HepG2 (cell line): ENCODE data around the gene FCAMR. TPM values are rescaled to one million over a fixed set of nuclear protein-coding genes. Genes with fewer than 3 reads are reported as not detected.

Experiments used
- ATAC-seq: fragments of 200-7000 bp; cut with Tn5 transposase; 3 replicates; pipeline ENCODE4 v1.9.1; 2020; ENCODE audit warnings: mild to moderate bottlenecking, moderate library complexity
- BruUV-seq: library from RNA; stranded (reverse); fragments of 400-500 nt; replicated peaks from 2 replicates; lab custom pipeline; 2021; lab: Mats Ljungman, UMichigan
- CTCF ChIA-PET: fragments of 300-600 bp; formaldehyde crosslinking; extraction: SDS; loops from one replicate; lab custom pipeline; 2021; ENCODE audit warnings: low total read pairs, inconsistent platforms, low intra/inter-chr PET ratio; lab: Yijun Ruan, JAX
- POLR2A ChIA-PET: fragments of 350-600 bp; sonication (Branson Sonifier 250); formaldehyde crosslinking; loops from one replicate; lab custom pipeline; 2020; ENCODE audit warnings: antibody characterized with exemption, inconsistent platforms; lab: Yijun Ruan, JAX
- DNase-seq: peaks from one replicate; pipeline ENCODE4 v3.0.0-alpha.2; 2015; ENCODE audit warnings: low spot score
- FAIRE-seq: peaks from 3 replicates; lab custom pipeline; 2011; peaks lifted over from hg19 to GRCh38; lab: Jason Lieb, UNC
- H2AFZ ChIP-seq: one replicate; pipeline ENCODE4 v1.6.1; 2011; ENCODE audit warnings: low read length, inconsistent platforms
- H3K27ac ChIP-seq: fragments of 300-600 bp; 3 replicates; pipeline ENCODE4 v1.8.0; 2011; ENCODE audit warnings: mixed run types, mild to moderate bottlenecking, mixed read lengths, low read length, inconsistent platforms; ENCODE audit not compliant: insufficient read depth; ENCODE audit errors: extremely low read length
- H3K27me3 ChIP-seq, 2 experiments: fragments of 200-600 bp in 1 of 2; 2 replicates in 1 of 2; 3 replicates in 1 of 2; pipeline versions ENCODE4 v1.6.0 to v1.8.0; 2011; ENCODE audit warnings: low read length in 2 of 2, mild to moderate bottlenecking in 2 of 2, moderate library complexity in 2 of 2, inconsistent platforms in 1 of 2; ENCODE audit not compliant: insufficient read depth in 2 of 2, control insufficient read depth in 1 of 2
- H3K36me3 ChIP-seq, 2 experiments: fragments of 200-600 bp in 1 of 2; replicated peaks in 1 of 2; 2 replicates in 1 of 2; 3 replicates in 1 of 2; pipeline versions ENCODE4 v1.5.1 to v1.8.0; 2011; ENCODE audit warnings: low read length in 2 of 2, inconsistent platforms in 1 of 2; ENCODE audit not compliant: insufficient read depth in 2 of 2, control insufficient read depth in 1 of 2
- H3K4me1 ChIP-seq: 2 replicates; pipeline ENCODE4 v1.5.1; 2012; ENCODE audit warnings: low read length, inconsistent platforms; ENCODE audit not compliant: insufficient read depth
- H3K4me2 ChIP-seq: 2 replicates; pipeline ENCODE4 v1.6.0; 2011; ENCODE audit warnings: low read depth, low read length, inconsistent platforms
- H3K4me3 ChIP-seq, 3 experiments: fragments of 200-600 bp in 1 of 3; sonication (generic), shearing (Covaris generic) in 1 of 3; replicated peaks in 1 of 3; 2 replicates each; pipeline ENCODE4 v1.5.1; 2011 to 2016; ENCODE audit warnings: low read length in 3 of 3, inconsistent platforms in 2 of 3, low read depth in 2 of 3, mild to moderate bottlenecking in 2 of 3, control low read depth in 1 of 3, mixed read lengths in 1 of 3; ENCODE audit not compliant: insufficient read depth in 1 of 3
- H3K79me2 ChIP-seq: one replicate; pipeline ENCODE4 v1.6.1; 2011; ENCODE audit warnings: low read length, inconsistent platforms; ENCODE audit not compliant: insufficient read depth
- H3K9ac ChIP-seq: 2 replicates; pipeline ENCODE4 v1.6.0; 2011; ENCODE audit warnings: mild to moderate bottlenecking, low read depth, low read length, inconsistent platforms; ENCODE audit not compliant: insufficient read depth
- H3K9me3 ChIP-seq: 2 replicates; pipeline ENCODE4 v1.5.1; 2012; ENCODE audit warnings: mild to moderate bottlenecking, low read length
- H4K20me1 ChIP-seq: 2 replicates; pipeline ENCODE4 v1.6.0; 2011; ENCODE audit warnings: inconsistent platforms, mild to moderate bottlenecking, low read length, moderate library complexity; ENCODE audit not compliant: insufficient read depth
- AHDC1 ChIP-seq: sonication (generic); formaldehyde crosslinking; IDR thresholded peaks from 2 replicates; pipeline ENCODE4 v1.5.1; 2020; ENCODE audit warnings: mild to moderate bottlenecking, missing genetic modification reagents, borderline replicate concordance
- CEBPB ChIP-seq: IDR thresholded peaks from 2 replicates; pipeline ENCODE4 v1.6.1; 2011; ENCODE audit warnings: low read depth, low read length, improper control_type of control experiment, borderline replicate concordance
- MAFF ChIP-seq: IDR thresholded peaks from 2 replicates; pipeline ENCODE4 v1.6.1; 2011; ENCODE audit warnings: low read depth, low read length, improper control_type of control experiment
- MAFK ChIP-seq, 2 experiments: IDR thresholded peaks in 1 of 2; conservative IDR thresholded peaks in 1 of 2; 2 replicates each; pipeline ENCODE4 v1.6.1; 2011; ENCODE audit warnings: improper control_type of control experiment in 2 of 2, low read length in 2 of 2
- TRIM22 ChIP-seq: fragments of 450-650 bp; IDR thresholded peaks from 2 replicates; pipeline ENCODE4 v1.6.1; 2017
- ZFP36 ChIP-seq: fragments of 150-350 bp; IDR thresholded peaks from 2 replicates; pipeline ENCODE4 v1.6.1; 2018; ENCODE audit warnings: borderline replicate concordance, low read length, low read depth; ENCODE audit not compliant: partially characterized antibody
- ZNF776 ChIP-seq: sonication (generic); formaldehyde crosslinking; IDR thresholded peaks from 2 replicates; pipeline ENCODE4 v1.4.0; 2020; ENCODE audit warnings: mild to moderate bottlenecking, missing genetic modification reagents
- ZNF839 ChIP-seq: sonication (generic); formaldehyde crosslinking; IDR thresholded peaks from 2 replicates; pipeline ENCODE4 v1.4.0; 2020; ENCODE audit warnings: missing genetic modification reagents, mild to moderate bottlenecking, borderline replicate concordance
- WGBS: methylation state at CpG from one replicate; pipeline ENCODE4 v1.1.6; 2017; ENCODE audit warnings: low lambda C conversion rate; 5-methylcytosine and 5-hydroxymethylcytosine counted together
- in situ Hi-C: cut with HindIII; loops from 2 replicates; pipeline ENCODE4 v1.10.0; 2017; ENCODE audit warnings: low pct_unique_long_range_greater_than_20kb; ENCODE audit not compliant: extremely low pct_ligation_motif_present
- intact Hi-C: fragments of 100-400 bp; cut with micrococcal nuclease; formaldehyde crosslinking; loops from one replicate; pipeline ENCODE4 v1.10.0; 2022; ENCODE audit not compliant: unreplicated experiment
- polyA plus RNA-seq, 8 experiments: library from polyadenylated mRNA; depleted of rRNA in 3 of 8; stranded (reverse) in 7 of 8; unstranded in 1 of 8; fragments of >200 nt; fragmentation: Illumina TruSeq in 4 of 8; extraction: Trizol in 4 of 8; gene quantifications; 2 replicates each; pipeline versions ENCODE4 v1.2.1 to v1.2.3, GENCODE V29; 2011 to 2016; ENCODE audit warnings: low read depth in 4 of 8, missing spikeins in 1 of 8, mixed read lengths in 1 of 8; ENCODE audit not compliant: insufficient read depth in 1 of 8
- total RNA-seq, 5 experiments: library from RNA; depleted of rRNA; stranded (reverse); fragments of >200 nt; fragmentation: Illumina TruSeq; extraction: Trizol; gene quantifications; 2 replicates each; pipeline ENCODE4 v1.2.3, GENCODE V29; 2016; ENCODE audit warnings: low read depth in 1 of 5
- TF ChIP-seq, protein P1 (sequence below): IDR thresholded peaks from 2 replicates; pipeline ENCODE4 v1.6.1; 2016; ENCODE audit warnings: mild to moderate bottlenecking

Gene FCAMR
- total and polyA plus RNA-seq, 2 of the 13 experiments (the other 11 are each of a cell fraction or from before 2014, with no cell fraction given) = not detected

GRCh38 chr1:206971029-206971655 lies 882 bp upstream of the FCAMR start (continued):
- no peak for TF ChIP-seq AHDC1 (CRISPR knock-in tag)
- no peak for TF ChIP-seq CEBPB

DNA sequence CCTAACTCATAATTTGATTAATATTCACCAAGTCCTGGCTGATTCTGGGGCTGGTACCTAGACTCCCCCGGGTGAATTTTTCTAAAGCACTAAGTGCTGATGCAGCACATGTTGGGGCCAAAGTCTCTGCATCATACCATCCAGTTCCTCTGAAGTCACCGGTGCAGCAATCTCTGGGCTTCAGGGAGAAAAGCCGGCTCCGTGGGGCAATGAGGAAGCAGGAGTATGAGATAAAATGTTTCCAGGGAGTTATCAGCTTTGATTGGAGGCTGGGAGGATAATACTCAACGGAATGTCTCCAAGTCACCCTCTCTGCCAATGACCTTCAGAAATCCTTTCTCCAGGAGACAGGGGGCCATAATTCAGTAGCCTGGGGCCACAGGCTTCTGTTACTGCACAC lies 1.2 kb downstream of the FCAMR start:
- intact Hi-C loops = no loop called here

More for the DNA sequence above, 1.2 kb downstream of the FCAMR start:
- Histone ChIP-seq H3K4me2 (no peak overlapping the region), H3K9me3 (no peaks in the 10 kb centered on the region), H3K27ac (no peak overlapping the region), H3K9ac (no peak overlapping the region)
- ChIA-PET CTCF (no interaction called here), POLR2A (no interaction called here)
- no TSS peak for BruUV-seq
- TF ChIP-seq ZFP36 (no peak), MAFK (conservative IDR thresholded peaks at IDR 0.05 in 1 of 2, IDR thresholded peaks at IDR 0.05 in 1 of 2; ENCODE audit: low read length in 2 of 2) (peak; percentile 85 to 86), ZNF839 (CRISPR knock-in tag) (no peak), ZNF776 (no peak), TRIM22 (no peak), MAFF (peak; percentile 80)
- TF ChIP-seq, protein P1, sequence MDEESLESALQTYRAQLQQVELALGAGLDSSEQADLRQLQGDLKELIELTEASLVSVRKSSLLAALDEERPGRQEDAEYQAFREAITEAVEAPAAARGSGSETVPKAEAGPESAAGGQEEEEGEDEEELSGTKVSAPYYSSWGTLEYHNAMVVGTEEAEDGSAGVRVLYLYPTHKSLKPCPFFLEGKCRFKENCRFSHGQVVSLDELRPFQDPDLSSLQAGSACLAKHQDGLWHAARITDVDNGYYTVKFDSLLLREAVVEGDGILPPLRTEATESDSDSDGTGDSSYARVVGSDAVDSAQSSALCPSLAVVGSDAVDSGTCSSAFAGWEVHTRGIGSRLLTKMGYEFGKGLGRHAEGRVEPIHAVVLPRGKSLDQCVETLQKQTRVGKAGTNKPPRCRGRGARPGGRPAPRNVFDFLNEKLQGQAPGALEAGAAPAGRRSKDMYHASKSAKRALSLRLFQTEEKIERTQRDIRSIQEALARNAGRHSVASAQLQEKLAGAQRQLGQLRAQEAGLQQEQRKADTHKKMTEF (CRISPR knock-in tag) = no peak
- TF ChIP-seq, all 625 proteins: peak for 2
- 10% methylated on average over 5 of the region's 5 CpGs for WGBS
- H4K20me1 ChIP-seq = no peaks in the 10 kb centered on the region
- in situ Hi-C loops = no loop called here
- peaks cover 8% of the 10 kb centered on the region; the same call in 1 of the 2 replicates for H3K4me1 ChIP-seq
- H2AFZ ChIP-seq = no peak overlapping the region
- no peak for FAIRE-seq
- peaks cover 0 to 20% of the 10 kb centered on the region in 2 experiments; a peak in 3 of 5 replicates for H3K27me3 ChIP-seq
- H3K79me2 ChIP-seq = no peaks in the 10 kb centered on the region
- H3K4me3 ChIP-seq = no peak overlapping the region
- no peaks in the 10 kb centered on the region for H3K36me3 ChIP-seq
- ATAC-seq = no peak
- no peak for DNase-seq
